BJ (cell line): Measurements from ENCODE around the gene ANO6. TPM values are rescaled to one million over a fixed set of nuclear protein-coding genes. Genes with fewer than 3 reads are reported as not detected.
"Not testable (repeated sequence)": the region's sequence is repeated elsewhere in the genome, so short reads cannot be mapped to it uniquely, and the experiment has no call there.

Experiments
- CTCF ChIA-PET: fragments of 350-600 bp; formaldehyde crosslinking; extraction: SDS; loops from one replicate; lab custom pipeline; 2021; ENCODE audit warnings: antibody characterized with exemption, inconsistent platforms; lab: Yijun Ruan, JAX
- POLR2A ChIA-PET: fragments of 300-600 bp; sonication (Branson Sonifier 250); formaldehyde crosslinking; extraction: SDS; loops from one replicate; lab custom pipeline; 2021; ENCODE audit warnings: antibody characterized with exemption; lab: Charles Lee
- DNase-seq: peaks from one replicate; pipeline ENCODE4 v3.0.0-alpha.2; 2011; ENCODE audit warnings: low read depth
- H3K27me3 ChIP-seq: 2 replicates; pipeline ENCODE4 v1.6.0; 2011; ENCODE audit warnings: low read length; ENCODE audit not compliant: control insufficient read depth, insufficient read depth
- H3K36me3 ChIP-seq: 2 replicates; pipeline ENCODE4 v1.5.1; 2011; ENCODE audit warnings: low read length; ENCODE audit not compliant: control insufficient read depth, insufficient read depth
- H3K4me3 ChIP-seq: 2 replicates; pipeline ENCODE4 v1.5.1; 2011; ENCODE audit warnings: low read depth, mild to moderate bottlenecking, control low read depth, low read length
- polyA plus RNA-seq: library from polyadenylated mRNA; depleted of rRNA; stranded (reverse); fragments of >200 nt; gene quantifications from 2 replicates; pipeline ENCODE4 v1.2.3, GENCODE V29; 2011
- TF ChIP-seq, protein P1 (sequence below): IDR thresholded peaks from 2 replicates; pipeline ENCODE4 v1.5.1; 2011; ENCODE audit warnings: low read depth, mild to moderate bottlenecking, control low read depth, inconsistent platforms, low read length, moderate library complexity; ENCODE audit not compliant: insufficient read depth

Gene ANO6
- polyA plus RNA-seq, 1 experiment = 45.8 TPM

DNA sequence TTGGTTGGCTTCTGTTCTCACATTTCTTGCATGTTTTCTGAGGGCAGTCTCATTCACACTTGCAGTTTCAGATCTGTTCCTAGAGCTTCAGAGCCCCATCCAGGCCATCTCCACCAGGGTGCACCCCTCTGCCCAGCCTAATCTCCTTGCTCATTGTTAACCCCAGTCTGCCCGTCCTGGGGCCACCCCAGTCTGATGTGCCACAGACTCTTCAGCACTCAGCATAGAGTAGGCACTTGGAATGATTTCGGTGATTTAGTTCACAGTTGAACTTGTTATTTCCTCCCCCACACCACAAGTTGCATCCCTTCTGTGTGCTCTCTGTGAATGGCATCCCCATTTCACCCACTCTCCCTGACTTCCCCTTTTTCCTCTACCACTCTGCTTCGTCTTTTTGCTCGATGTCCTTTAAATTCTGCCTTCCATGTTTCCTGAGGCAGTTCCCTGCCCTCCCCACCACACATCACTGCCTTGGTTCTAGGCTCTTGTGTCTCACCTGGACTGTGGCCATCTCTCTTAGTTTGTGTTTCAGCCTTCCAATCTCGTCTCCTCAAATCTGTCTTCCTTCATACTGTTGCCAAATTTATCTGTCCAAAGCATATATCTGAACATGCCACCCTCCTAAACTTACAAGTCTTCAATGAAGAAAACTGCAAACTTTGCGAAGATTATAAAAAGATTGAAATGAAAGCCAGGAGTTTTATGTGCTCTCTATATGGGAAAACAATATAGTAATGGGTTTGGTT lies 41.5 kb downstream of the ANO6 start:
- Histone ChIP-seq H3K27me3 (no peaks in the 10 kb centered on the region), H3K36me3 (no peaks in the 10 kb centered on the region), H3K4me3 (no peak overlapping the region)
- TF ChIP-seq, protein P1, sequence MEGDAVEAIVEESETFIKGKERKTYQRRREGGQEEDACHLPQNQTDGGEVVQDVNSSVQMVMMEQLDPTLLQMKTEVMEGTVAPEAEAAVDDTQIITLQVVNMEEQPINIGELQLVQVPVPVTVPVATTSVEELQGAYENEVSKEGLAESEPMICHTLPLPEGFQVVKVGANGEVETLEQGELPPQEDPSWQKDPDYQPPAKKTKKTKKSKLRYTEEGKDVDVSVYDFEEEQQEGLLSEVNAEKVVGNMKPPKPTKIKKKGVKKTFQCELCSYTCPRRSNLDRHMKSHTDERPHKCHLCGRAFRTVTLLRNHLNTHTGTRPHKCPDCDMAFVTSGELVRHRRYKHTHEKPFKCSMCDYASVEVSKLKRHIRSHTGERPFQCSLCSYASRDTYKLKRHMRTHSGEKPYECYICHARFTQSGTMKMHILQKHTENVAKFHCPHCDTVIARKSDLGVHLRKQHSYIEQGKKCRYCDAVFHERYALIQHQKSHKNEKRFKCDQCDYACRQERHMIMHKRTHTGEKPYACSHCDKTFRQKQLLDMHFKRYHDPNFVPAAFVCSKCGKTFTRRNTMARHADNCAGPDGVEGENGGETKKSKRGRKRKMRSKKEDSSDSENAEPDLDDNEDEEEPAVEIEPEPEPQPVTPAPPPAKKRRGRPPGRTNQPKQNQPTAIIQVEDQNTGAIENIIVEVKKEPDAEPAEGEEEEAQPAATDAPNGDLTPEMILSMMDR = no peak
- DNase-seq = no peak
- ChIA-PET CTCF (no interaction called here), POLR2A (no interaction called here)

DNA sequence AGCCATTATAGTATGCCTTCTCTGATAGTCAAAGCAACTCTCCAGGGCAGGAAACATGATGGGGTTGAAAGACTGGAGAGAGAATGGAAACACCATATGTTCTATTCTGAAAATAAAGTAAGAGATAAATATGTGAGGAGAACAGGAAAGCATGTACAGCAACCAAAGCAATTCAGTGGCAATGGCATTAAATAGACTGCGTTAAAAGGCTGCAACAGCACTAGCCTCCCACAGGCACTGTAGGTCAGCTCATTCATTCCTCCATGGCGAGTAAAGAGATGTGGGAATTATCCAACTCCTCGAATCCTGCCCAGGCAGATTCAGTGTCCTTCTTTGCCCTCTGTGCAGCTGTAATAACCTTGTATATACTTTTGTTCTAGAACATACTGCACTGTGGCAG lies 43.8 kb downstream of the ANO6 start:
- no peak for DNase-seq
- POLR2A ChIA-PET = no interaction called here
- TF ChIP-seq, protein P1 = no peak
- no peaks in the 10 kb centered on the region for H3K36me3 ChIP-seq
- no peaks in the 10 kb centered on the region for H3K27me3 ChIP-seq
- H3K4me3 ChIP-seq = no peak overlapping the region
- CTCF ChIA-PET = interaction anchor here (1.2 kb wide), 2 partner anchors 19 to 47 kb away, joined by 3 read pairs; no protein-coding TSS in a partner anchor

DNA sequence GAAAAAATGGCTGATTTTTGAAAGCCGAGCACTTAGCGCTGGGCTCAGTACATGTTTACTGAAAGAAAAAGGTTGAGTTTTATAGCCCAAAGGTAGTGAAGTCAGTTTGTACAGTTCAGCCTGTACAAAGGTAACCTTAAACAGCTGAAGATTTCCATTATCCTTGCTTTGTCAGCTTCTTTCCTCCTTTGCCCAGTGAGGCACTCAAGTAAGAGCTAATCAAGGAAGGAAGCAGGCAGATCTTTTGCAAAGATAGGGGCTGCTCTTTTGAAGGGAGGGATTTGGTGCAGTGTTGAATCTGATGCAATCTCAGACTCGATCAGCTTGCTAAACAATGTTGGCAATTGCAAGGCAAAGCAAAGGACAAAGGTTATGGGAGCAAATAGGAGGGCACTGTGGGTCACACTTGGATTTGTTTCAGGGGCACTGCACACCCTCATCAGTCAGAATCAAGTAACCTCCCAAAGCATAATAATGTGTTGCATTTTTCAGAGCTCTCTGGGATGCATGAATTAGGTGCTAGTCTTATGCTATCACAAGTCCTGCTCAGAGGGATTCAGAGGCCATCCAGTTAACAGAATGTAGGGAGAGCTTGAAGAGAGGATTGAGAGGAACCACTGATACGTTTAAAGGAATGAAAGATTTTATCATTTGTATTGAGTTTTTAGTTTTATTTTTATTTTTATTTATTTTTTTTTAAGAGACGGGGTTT lies 44.4 kb downstream of the ANO6 start:
- DNase-seq = no peak
- H3K4me3 ChIP-seq = no peak overlapping the region
- TF ChIP-seq, protein P1 = no peak
- POLR2A ChIA-PET = no interaction called here
- CTCF ChIA-PET = interaction anchor here (1.2 kb wide), 2 partner anchors 19 to 47 kb away, joined by 3 read pairs; no protein-coding TSS in a partner anchor
- no peaks in the 10 kb centered on the region for H3K36me3 ChIP-seq
- H3K27me3 ChIP-seq = no peaks in the 10 kb centered on the region

DNA sequence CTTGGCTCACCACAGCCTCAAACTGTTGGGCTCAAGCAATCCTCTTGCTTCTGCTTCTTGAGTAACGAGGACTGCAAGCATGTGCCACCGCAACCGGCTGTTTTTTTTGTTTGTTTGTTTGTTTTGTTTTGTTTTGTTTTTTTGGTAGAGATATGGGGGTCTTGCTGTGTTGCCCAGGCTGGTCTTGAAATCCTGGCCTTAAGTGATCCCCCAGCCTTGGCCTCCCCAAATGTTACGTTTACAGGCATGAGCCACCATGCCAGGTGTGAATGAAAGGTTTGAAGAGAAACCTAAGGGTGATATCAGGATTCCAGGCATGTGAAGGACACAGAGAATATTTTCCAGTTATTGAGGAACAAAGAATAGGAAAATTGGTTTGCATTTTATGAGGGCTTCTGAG lies 45.0 kb downstream of the ANO6 start:
- TF ChIP-seq, protein P1 = no peak
- ChIA-PET POLR2A (no interaction called here), CTCF (interaction anchor here (1.2 kb wide), 1 partner anchor 48 kb away, joined by 3 read pairs; no protein-coding TSS in a partner anchor)
- DNase-seq = no peak
- no peaks in the 10 kb centered on the region for H3K36me3 ChIP-seq
- no peak overlapping the region for H3K4me3 ChIP-seq
- no peaks in the 10 kb centered on the region for H3K27me3 ChIP-seq

DNA sequence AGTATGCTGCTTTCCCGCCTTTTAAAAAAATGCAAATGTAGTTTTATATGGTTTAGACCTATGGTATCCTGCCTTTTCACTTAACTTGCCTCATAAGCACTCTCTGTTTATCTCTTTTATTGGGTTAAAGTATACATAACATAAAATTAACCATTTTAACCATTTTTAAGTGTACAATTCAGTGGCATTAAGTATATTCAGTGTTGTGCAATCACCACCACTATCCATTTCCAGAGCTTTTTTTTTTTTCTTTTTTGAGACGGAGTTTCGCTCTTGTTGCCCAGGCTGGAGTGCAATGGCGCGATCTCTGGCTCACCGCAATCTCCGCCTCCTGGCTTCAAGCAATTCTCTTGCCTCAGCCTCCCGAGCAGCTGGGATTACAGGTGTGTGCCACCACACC lies 46.3 kb downstream of the ANO6 start:
- H3K4me3 ChIP-seq, H3K36me3 ChIP-seq, H3K27me3 ChIP-seq, POLR2A ChIA-PET, CTCF ChIA-PET, DNase-seq: not testable (repeated sequence)
